HEK293T (cell line): Measurements from ENCODE around the gene CDH4.

Source experiments
- ARNT ChIP-seq: fragments of 450-650 bp; IDR thresholded peaks from 2 replicates; pipeline ENCODE4 v1.6.1; 2017; ENCODE audit warnings: mild to moderate bottlenecking
- BHLHE40 ChIP-seq: fragments of 450-650 bp; IDR thresholded peaks from 2 replicates; pipeline ENCODE4 v1.6.1; 2016; ENCODE audit warnings: mild to moderate bottlenecking, moderate library complexity, borderline replicate concordance
- CTBP1 ChIP-seq: fragments of 450-650 bp; IDR thresholded peaks from 2 replicates; pipeline ENCODE4 v1.6.1; 2016; ENCODE audit warnings: borderline replicate concordance
- ELF4 ChIP-seq: fragments of 450-650 bp; IDR thresholded peaks from 2 replicates; pipeline ENCODE4 v1.6.1; 2017; ENCODE audit warnings: antibody characterized with exemption
- FOXK2 ChIP-seq: fragments of 450-650 bp; IDR thresholded peaks from 2 replicates; pipeline ENCODE4 v1.6.1; 2016; ENCODE audit warnings: mild to moderate bottlenecking
- FOXM1 ChIP-seq: fragments of 450-650 bp; IDR thresholded peaks from 2 replicates; pipeline ENCODE4 v1.6.1; 2017; ENCODE audit warnings: mild to moderate bottlenecking, borderline replicate concordance
- HDGF ChIP-seq: fragments of 450-650 bp; IDR thresholded peaks from 2 replicates; pipeline ENCODE4 v1.6.1; 2017; ENCODE audit warnings: antibody characterized with exemption, borderline replicate concordance
- L3MBTL2 ChIP-seq: fragments of 450-650 bp; conservative IDR thresholded peaks from 2 replicates; pipeline ENCODE4 v1.6.1; 2016; ENCODE audit warnings: mild to moderate bottlenecking
- LEF1 ChIP-seq: fragments of 450-650 bp; IDR thresholded peaks from 2 replicates; pipeline ENCODE4 v1.6.1; 2017; ENCODE audit warnings: mild to moderate bottlenecking, borderline replicate concordance
- SP1 ChIP-seq: fragments of 450-650 bp; IDR thresholded peaks from 2 replicates; pipeline ENCODE4 v1.6.1; 2017
- SUZ12 ChIP-seq: fragments of 450-650 bp; IDR thresholded peaks from 2 replicates; pipeline ENCODE4 v1.6.1; 2016; ENCODE audit warnings: mild to moderate bottlenecking
- TARDBP ChIP-seq: fragments of 450-650 bp; IDR thresholded peaks from 2 replicates; pipeline ENCODE4 v1.6.1; 2016
- ZNF384 ChIP-seq: fragments of 450-650 bp; IDR thresholded peaks from 2 replicates; pipeline ENCODE4 v1.6.1; 2016
- TF ChIP-seq, protein P1 (sequence below): fragments of 450-650 bp; IDR thresholded peaks from 2 replicates; pipeline ENCODE4 v1.6.1; 2016

GRCh38 chr20:61321481-61321880 is 69.4 kb downstream of the CDH4 start:
- TF ChIP-seq SUZ12: no peak
- no peak for TF ChIP-seq HDGF
- TF ChIP-seq ZNF384: no peak
- TF ChIP-seq ELF4: no peak
- TF ChIP-seq FOXM1: no peak
- TF ChIP-seq BHLHE40: no peak
- TF ChIP-seq, protein P1, sequence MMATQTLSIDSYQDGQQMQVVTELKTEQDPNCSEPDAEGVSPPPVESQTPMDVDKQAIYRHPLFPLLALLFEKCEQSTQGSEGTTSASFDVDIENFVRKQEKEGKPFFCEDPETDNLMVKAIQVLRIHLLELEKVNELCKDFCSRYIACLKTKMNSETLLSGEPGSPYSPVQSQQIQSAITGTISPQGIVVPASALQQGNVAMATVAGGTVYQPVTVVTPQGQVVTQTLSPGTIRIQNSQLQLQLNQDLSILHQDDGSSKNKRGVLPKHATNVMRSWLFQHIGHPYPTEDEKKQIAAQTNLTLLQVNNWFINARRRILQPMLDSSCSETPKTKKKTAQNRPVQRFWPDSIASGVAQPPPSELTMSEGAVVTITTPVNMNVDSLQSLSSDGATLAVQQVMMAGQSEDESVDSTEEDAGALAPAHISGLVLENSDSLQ: no peak
- no peak for TF ChIP-seq FOXK2
- TF ChIP-seq CTBP1: no peak
- TF ChIP-seq SP1: no peak
- TF ChIP-seq TARDBP: no peak
- TF ChIP-seq LEF1: no peak
- TF ChIP-seq ARNT: no peak
- TF ChIP-seq L3MBTL2: no peak
